HG02981 (cell line): ENCODE results near the gene RYR2.
"Not testable (repeated sequence)": the region's sequence is repeated elsewhere in the genome, so short reads cannot be mapped to it uniquely, and the experiment has no call there.

Experiments used
- ATAC-seq: cut with Tn5 transposase; IDR thresholded peaks from one replicate; pipeline ENCODE4 v1.9.1; 2021; ENCODE audit warnings: mild to moderate bottlenecking, moderate library complexity; ENCODE audit not compliant: unreplicated experiment

Gene RYR2

GRCh38 chr1:237834461-237834860 lies 792.5 kb downstream of the RYR2 start:
- ATAC-seq: no peak

GRCh38 chr1:237838320-237838719 lies 796.3 kb downstream of the RYR2 start:
- no peak for ATAC-seq

- ATAC-seq: no peak
These were observed 797.0 kb downstream of the RYR2 start for GRCh38 chr1:237838904-237839534.

- no peak for ATAC-seq
These were observed 799.5 kb downstream of the RYR2 start for GRCh38 chr1:237841485-237841884.

- not testable (repeated sequence) for ATAC-seq
These were observed 801.5 kb downstream of the RYR2 start for GRCh38 chr1:237843516-237843915.

GRCh38 chr1:237851210-237851845 lies 809.3 kb downstream of the RYR2 start:
- ATAC-seq: no peak

GRCh38 chr1:237852342-237852741 lies 810.4 kb downstream of the RYR2 start:
- no peak for ATAC-seq

- ATAC-seq: no peak
These were observed 815.5 kb downstream of the RYR2 start for GRCh38 chr1:237857455-237857854.

GRCh38 chr1:237858992-237859391 lies 817.0 kb downstream of the RYR2 start:
- ATAC-seq: no peak

GRCh38 chr1:237861944-237862343 lies 820.0 kb downstream of the RYR2 start:
- no peak for ATAC-seq

- ATAC-seq: no peak
These were observed 821.2 kb downstream of the RYR2 start for GRCh38 chr1:237863234-237863633.

- peak; percentile 75 for ATAC-seq
These were observed 822.6 kb downstream of the RYR2 start for GRCh38 chr1:237864338-237865244.

- ATAC-seq: no peak
These were observed 825.5 kb downstream of the RYR2 start for GRCh38 chr1:237867380-237867888.

GRCh38 chr1:237868817-237869600 lies 827.0 kb downstream of the RYR2 start:
- no peak for ATAC-seq

GRCh38 chr1:237873487-237874211 lies 831.7 kb downstream of the RYR2 start:
- no peak for ATAC-seq

GRCh38 chr1:237875291-237875690 lies 833.3 kb downstream of the RYR2 start:
- no peak for ATAC-seq

- ATAC-seq: no peak
These were observed 835.6 kb downstream of the RYR2 start for GRCh38 chr1:237877631-237878030.

GRCh38 chr1:237878406-237878805 lies 836.4 kb downstream of the RYR2 start:
- ATAC-seq: no peak

GRCh38 chr1:237879195-237879594 lies 837.2 kb downstream of the RYR2 start:
- ATAC-seq: no peak
